Trophoblast cell (in vitro differentiated cells and primary cell): ENCODE measurements around the gene CPLX1.

ENCODE experiments used
- DNase-seq, 2 donors: peaks; one replicate each; pipeline ENCODE4 v3.0.0-alpha.2; 2016
- H2AFZ ChIP-seq: 2 replicates; pipeline ENCODE4 v1.6.1; 2013; ENCODE audit warnings: low read length, moderate library complexity, mild to moderate bottlenecking; ENCODE audit not compliant: insufficient read depth, poor library complexity
- H2AK5ac ChIP-seq: 2 replicates; pipeline ENCODE4 v1.6.1; 2013; ENCODE audit warnings: mild to moderate bottlenecking, low read length
- H2BK120ac ChIP-seq: 2 replicates; pipeline ENCODE4 v1.6.1; 2013; ENCODE audit warnings: low read length, mild to moderate bottlenecking, moderate library complexity; ENCODE audit not compliant: insufficient read depth, poor library complexity
- H2BK12ac ChIP-seq: 2 replicates; pipeline ENCODE4 v1.6.1; 2013; ENCODE audit warnings: mild to moderate bottlenecking, low read length, moderate library complexity
- H2BK5ac ChIP-seq: 2 replicates; pipeline ENCODE4 v1.6.1; 2013; ENCODE audit warnings: low read length, low read depth, moderate library complexity, mild to moderate bottlenecking; ENCODE audit not compliant: poor library complexity
- H3K14ac ChIP-seq: 2 replicates; pipeline ENCODE4 v1.6.1; 2013; ENCODE audit warnings: mild to moderate bottlenecking, low read length
- H3K18ac ChIP-seq: 2 replicates; pipeline ENCODE4 v1.6.1; 2013; ENCODE audit warnings: mild to moderate bottlenecking, low read length
- H3K23ac ChIP-seq: 2 replicates; pipeline ENCODE4 v1.6.1; 2013; ENCODE audit warnings: low read length
- H3K27ac ChIP-seq: 2 replicates; pipeline ENCODE4 v1.5.1; 2013; ENCODE audit warnings: low read depth, mild to moderate bottlenecking, inconsistent platforms, low read length, moderate library complexity
- H3K27me3 ChIP-seq: 2 replicates; pipeline ENCODE4 v1.6.1; 2013; ENCODE audit warnings: inconsistent platforms, mild to moderate bottlenecking, low read length, moderate library complexity; ENCODE audit not compliant: insufficient read depth
- H3K36me3 ChIP-seq, 2 experiments: 1 replicate in 1 of 2; 2 replicates in 1 of 2; pipeline ENCODE4 v1.6.1; 2013; ENCODE audit warnings: low read length in 2 of 2, mild to moderate bottlenecking in 2 of 2, moderate library complexity in 1 of 2; ENCODE audit not compliant: insufficient read depth in 2 of 2, control insufficient read depth in 1 of 2
- H3K4ac ChIP-seq: 2 replicates; pipeline ENCODE4 v1.6.1; 2013; ENCODE audit warnings: low read depth, mild to moderate bottlenecking, low read length, moderate library complexity
- H3K4me1 ChIP-seq, 2 experiments: 1 replicate in 1 of 2; 2 replicates in 1 of 2; pipeline ENCODE4 v1.6.1; 2013; ENCODE audit warnings: low read length in 2 of 2, mild to moderate bottlenecking in 2 of 2, moderate library complexity in 1 of 2; ENCODE audit not compliant: insufficient read depth in 2 of 2, control insufficient read depth in 1 of 2
- H3K4me2 ChIP-seq: 2 replicates; pipeline ENCODE4 v1.6.1; 2013; ENCODE audit warnings: inconsistent platforms, mild to moderate bottlenecking, low read length, moderate library complexity
- H3K4me3 ChIP-seq: 2 replicates; pipeline ENCODE4 v1.5.1; 2013; ENCODE audit warnings: mild to moderate bottlenecking, low read depth, low read length, inconsistent platforms
- H3K79me1 ChIP-seq: one replicate; pipeline ENCODE4 v1.6.1; 2013; ENCODE audit warnings: low read length
- H3K79me2 ChIP-seq: 2 replicates; pipeline ENCODE4 v1.6.1; 2013; ENCODE audit warnings: low read length, mild to moderate bottlenecking; ENCODE audit not compliant: control insufficient read depth, insufficient read depth, poor library complexity
- H3K9ac ChIP-seq: 2 replicates; pipeline ENCODE4 v1.6.1; 2013; ENCODE audit warnings: mild to moderate bottlenecking, low read length
- H3K9me3 ChIP-seq: 2 replicates; pipeline ENCODE4 v1.6.1; 2013; ENCODE audit warnings: low read depth, mild to moderate bottlenecking, control low read depth, inconsistent platforms, low read length; ENCODE audit not compliant: insufficient read depth
- H4K12ac ChIP-seq: 2 replicates; pipeline ENCODE4 v1.6.1; 2013; ENCODE audit warnings: low read depth, mild to moderate bottlenecking, low read length, moderate library complexity
- H4K8ac ChIP-seq: 2 replicates; pipeline ENCODE4 v1.6.1; 2013; ENCODE audit warnings: low read depth, mild to moderate bottlenecking, low read length, moderate library complexity
- H4K91ac ChIP-seq: one replicate; pipeline ENCODE4 v1.6.1; 2013; ENCODE audit warnings: low read depth, mild to moderate bottlenecking, low read length, moderate library complexity
- WGBS: extraction: QIAGEN DNeasy Blood & Tissue Kit; methylation state at CpG from one replicate; pipeline ENCODE4 v1.1.7; 2013; ENCODE audit warnings: missing lambda C conversion rate; ENCODE audit not compliant: insufficient read length, insufficient coverage; ENCODE audit errors: extremely low coverage; 5-methylcytosine and 5-hydroxymethylcytosine counted together

The CPLX1 gene

DNA sequence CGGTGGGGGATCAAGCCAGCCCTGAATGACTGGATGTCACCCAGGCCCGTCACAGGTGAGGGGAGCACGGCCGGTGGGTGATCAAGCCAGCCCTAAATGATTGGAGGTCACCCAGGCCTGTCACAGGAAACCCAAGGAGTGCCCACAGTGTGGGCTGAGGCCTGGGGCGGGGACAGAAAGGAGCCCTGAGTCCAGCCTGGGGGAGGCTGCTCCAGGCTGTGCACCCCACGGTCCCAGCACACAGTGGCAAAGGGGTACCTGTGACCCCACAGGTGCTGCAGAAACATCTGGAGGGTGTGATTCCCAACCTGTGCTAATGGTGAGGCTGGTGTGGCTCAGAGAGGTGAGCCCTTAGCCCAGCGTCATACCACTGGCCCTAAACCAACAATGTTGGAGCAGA, 6.2 kb upstream of the CPLX1 start:
- no peak for DNase-seq
- Histone ChIP-seq H3K36me3 (no peaks in the 10 kb centered on the region), H4K8ac (no peak overlapping the region), H3K27me3 (peaks cover 15% of the 10 kb centered on the region), H2AFZ (no peak overlapping the region), H3K4me1 (no peaks in the 10 kb centered on the region), H3K23ac (no peak overlapping the region), H2BK120ac (no peak overlapping the region), H3K79me2 (no peaks in the 10 kb centered on the region), H3K4ac (no peak overlapping the region), H3K4me3 (no peak overlapping the region), H2AK5ac (no peak overlapping the region), H3K9ac (no peak overlapping the region), H3K79me1 (no peaks in the 10 kb centered on the region), H3K9me3 (peaks cover 21% of the 10 kb centered on the region), H3K27ac (no peak overlapping the region), H2BK5ac (no peak overlapping the region), H3K4me2 (no peak overlapping the region), H3K18ac (no peak overlapping the region), H3K14ac (no peak overlapping the region), H2BK12ac (no peak overlapping the region), H4K91ac (no peak overlapping the region), H4K12ac (no peak overlapping the region)
- WGBS = no CpG with 5 or more reads among the region's 7 CpGs

- no peak overlapping the region for H4K91ac ChIP-seq
- H4K12ac ChIP-seq = no peak overlapping the region
- H3K27me3 ChIP-seq = peaks cover 21% of the 10 kb centered on the region
- H3K18ac ChIP-seq = no peak overlapping the region
- H3K4ac ChIP-seq = no peak overlapping the region
- no peaks in the 10 kb centered on the region for H3K36me3 ChIP-seq
- H2BK5ac ChIP-seq = no peak overlapping the region
- H3K4me3 ChIP-seq = no peak overlapping the region
- no peak overlapping the region for H3K23ac ChIP-seq
- H4K8ac ChIP-seq = no peak overlapping the region
- H3K4me1 ChIP-seq = no peaks in the 10 kb centered on the region
- H3K14ac ChIP-seq = no peak overlapping the region
- DNase-seq = no peak
- H2BK120ac ChIP-seq = no peak overlapping the region
- no peak overlapping the region for H3K27ac ChIP-seq
- no peak overlapping the region for H2BK12ac ChIP-seq
- WGBS = no CpG with 5 or more reads among the region's 3 CpGs
- H2AK5ac ChIP-seq = no peak overlapping the region
- no peak overlapping the region for H2AFZ ChIP-seq
- peaks cover 16% of the 10 kb centered on the region for H3K9me3 ChIP-seq
- H3K79me2 ChIP-seq = no peaks in the 10 kb centered on the region
- H3K4me2 ChIP-seq = no peak overlapping the region
- H3K79me1 ChIP-seq = no peaks in the 10 kb centered on the region
- H3K9ac ChIP-seq = no peak overlapping the region
These were observed 5.5 kb upstream of the CPLX1 start for GRCh38 chr4:831483-831805.

- Histone ChIP-seq H3K4me1 (peaks cover 0 to 1% of the 10 kb centered on the region in 2 experiments), H3K18ac (no peak overlapping the region), H2BK120ac (no peak overlapping the region), H3K9ac (no peak overlapping the region), H4K8ac (no peak overlapping the region), H3K4me2 (no peak overlapping the region), H3K9me3 (peaks cover 13% of the 10 kb centered on the region), H3K79me1 (no peaks in the 10 kb centered on the region), H3K27ac (no peak overlapping the region), H3K14ac (no peak overlapping the region), H3K4me3 (no peak overlapping the region), H3K23ac (no peak overlapping the region), H3K27me3 (peaks cover 21% of the 10 kb centered on the region), H3K4ac (no peak overlapping the region), H3K79me2 (no peaks in the 10 kb centered on the region), H2AFZ (no peak overlapping the region), H2BK5ac (no peak overlapping the region), H4K12ac (no peak overlapping the region), H4K91ac (no peak overlapping the region), H2AK5ac (no peak overlapping the region), H3K36me3 (no peaks in the 10 kb centered on the region), H2BK12ac (no peak overlapping the region)
- DNase-seq = no peak
- WGBS = no CpG with 5 or more reads among the region's 23 CpGs
These were observed 4.9 kb upstream of the CPLX1 start for GRCh38 chr4:830601-831482.

DNA sequence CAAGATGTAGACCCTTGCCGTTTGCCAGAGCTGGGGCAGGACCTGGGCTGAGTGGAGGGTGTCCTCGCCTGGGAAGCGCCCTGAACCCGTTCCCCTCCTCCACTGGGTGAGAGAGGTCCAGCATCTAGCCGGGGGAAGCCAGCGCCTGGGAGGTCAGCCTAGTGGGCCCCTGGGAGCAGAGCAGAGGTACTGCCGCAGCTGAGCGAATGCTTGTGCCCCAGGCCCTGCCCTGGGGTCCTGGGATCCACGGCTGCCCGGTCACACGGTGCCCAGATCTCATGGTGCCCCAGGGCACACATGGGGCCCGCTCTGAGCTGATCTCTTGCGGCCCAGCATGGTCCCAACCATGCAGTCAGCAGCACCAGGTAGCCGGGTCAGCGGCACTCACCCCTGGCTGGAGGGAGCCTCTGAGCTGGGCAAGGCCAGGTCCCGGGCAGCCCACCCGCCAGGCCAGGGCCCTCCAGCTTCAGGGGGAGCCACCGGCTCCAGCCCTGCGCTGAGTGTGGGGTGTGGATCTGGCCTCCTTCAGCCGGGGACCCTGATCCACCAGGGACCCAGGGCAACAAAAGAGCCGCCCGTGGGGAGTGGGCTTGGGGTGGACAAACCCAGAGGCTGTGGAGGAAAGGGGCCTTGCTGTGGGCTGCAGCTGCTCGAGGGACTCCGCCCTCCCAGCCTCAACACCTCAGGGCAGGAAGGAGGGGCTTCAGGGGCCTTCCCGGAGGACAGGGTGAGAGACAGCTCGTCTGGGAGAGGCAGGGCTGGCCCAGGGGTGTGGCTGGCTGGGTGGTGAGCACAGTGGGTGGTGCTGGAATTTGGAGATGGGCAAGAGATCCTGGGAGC, 4.1 kb upstream of the CPLX1 start:
- H3K27me3 ChIP-seq = peaks cover 25% of the 10 kb centered on the region
- no peak overlapping the region for H2BK120ac ChIP-seq
- H3K36me3 ChIP-seq = no peaks in the 10 kb centered on the region
- no peak overlapping the region for H2AK5ac ChIP-seq
- H3K79me2 ChIP-seq = no peaks in the 10 kb centered on the region
- no peak overlapping the region for H2AFZ ChIP-seq
- H3K14ac ChIP-seq = no peak overlapping the region
- no peak overlapping the region for H3K18ac ChIP-seq
- H3K9me3 ChIP-seq = peaks cover 13% of the 10 kb centered on the region
- peaks cover 0 to 2% of the 10 kb centered on the region in 2 experiments for H3K4me1 ChIP-seq
- H3K27ac ChIP-seq = no peak overlapping the region
- H4K91ac ChIP-seq = no peak overlapping the region
- no peak overlapping the region for H2BK12ac ChIP-seq
- no peak overlapping the region for H4K12ac ChIP-seq
- no peak overlapping the region for H3K4ac ChIP-seq
- no peak overlapping the region for H4K8ac ChIP-seq
- no peak overlapping the region for H3K23ac ChIP-seq
- no peak overlapping the region for H3K9ac ChIP-seq
- no peak overlapping the region for H3K4me2 ChIP-seq
- no peak overlapping the region for H3K4me3 ChIP-seq
- no peaks in the 10 kb centered on the region for H3K79me1 ChIP-seq
- no peak for DNase-seq
- WGBS = no CpG with 5 or more reads among the region's 26 CpGs
- H2BK5ac ChIP-seq = no peak overlapping the region
